Measurements from ENCODE around the gene NAP1L3.

The NAP1L3 gene

GRCh38 chrX:93673056-93673868, at the start of gene NAP1L3:
Gene NAP1L3, minus strand, starts transcription at chrX:93673578. Its CDS starts 274 bp downstream, at chrX:93673304.
- peak; percentile 5 to 91 (median 74) for DNase-seq

GRCh38 chrX:93711076-93711475, 37.7 kb upstream of the NAP1L3 start:
- no peak for DNase-seq

DNA sequence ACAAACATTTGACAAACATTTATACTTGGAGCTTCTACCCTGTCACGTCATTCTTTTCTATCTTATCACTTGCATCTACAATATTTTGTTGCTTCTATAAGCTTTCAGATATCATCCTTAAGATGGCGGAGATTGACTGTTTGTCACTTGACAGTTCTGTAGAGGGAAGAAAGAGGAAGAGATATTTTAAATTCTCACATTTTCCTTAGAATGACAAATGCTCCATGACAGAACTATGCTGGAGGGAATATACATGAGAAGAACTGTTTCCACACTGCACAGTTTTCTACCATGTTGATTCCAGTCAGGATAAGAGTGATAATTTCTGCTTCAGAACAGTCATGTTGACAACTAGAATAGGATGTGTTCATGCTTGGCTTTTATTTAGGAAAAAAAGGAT, 30.3 kb upstream of the NAP1L3 start:
- DNase-seq, result no peak

- no peak for DNase-seq
Observed at GRCh38 chrX:93695981-93696380, 22.6 kb upstream of the NAP1L3 start.

DNA sequence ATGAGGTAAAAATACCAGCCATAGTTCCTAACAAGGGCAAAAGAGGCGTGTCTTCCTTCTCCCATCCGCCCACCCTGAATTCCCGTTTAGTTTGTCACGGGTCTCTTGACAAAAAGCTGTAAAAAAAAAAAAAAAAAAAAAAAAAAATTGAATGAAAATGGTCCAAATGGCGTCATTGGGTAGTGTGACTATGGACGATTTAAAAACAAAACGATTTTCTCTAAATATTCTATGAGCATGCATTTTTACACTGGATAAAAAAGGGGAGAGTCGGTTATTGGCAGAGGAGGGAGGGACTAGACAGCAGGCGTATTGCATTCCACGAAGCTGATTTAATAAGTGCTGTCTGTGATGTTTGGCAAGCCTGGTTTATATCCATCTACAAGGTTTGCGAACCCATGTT, 492 bp upstream of the NAP1L3 start, which contains the start of gene FAM133A:
Gene FAM133A (plus strand): TSS at position 338 of the 403 bp plus-strand sequence. CDS start 35,214 bp downstream, outside the sequence.
- DNase-seq, result peak in 13 of 56 donors; percentile 0 to 41 (median 9)

GRCh38 chrX:93660575-93660974, 12.8 kb downstream of the NAP1L3 start:
- DNase-seq, result no peak

GRCh38 chrX:93649381-93649780, 24.0 kb downstream of the NAP1L3 start:
- no peak for DNase-seq

DNA sequence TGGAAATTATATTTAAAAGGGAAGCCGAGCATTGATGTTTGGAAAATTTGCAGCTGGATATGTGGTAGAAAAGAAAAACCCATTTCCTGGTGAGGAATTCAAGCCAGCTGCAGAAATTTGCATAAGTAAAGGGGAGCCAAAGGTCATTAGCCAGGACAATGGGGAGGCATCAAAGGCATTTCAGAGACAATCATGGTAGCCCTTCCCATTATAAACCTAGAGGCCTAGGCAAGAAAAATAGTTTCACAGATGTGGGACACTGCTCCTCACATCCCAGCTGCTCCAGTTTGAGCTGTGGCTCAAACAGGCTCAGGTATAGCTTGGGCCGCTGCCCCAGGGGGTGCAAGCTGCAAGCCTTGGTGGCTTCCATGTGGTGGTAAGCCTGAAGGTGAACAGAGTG, 35.8 kb downstream of the NAP1L3 start:
- DNase-seq, result no peak

Measured in nucleus accumbens (tissue), 56 donors.